ENCODE measurements around the gene PHACTR1. TPM values are rescaled to one million over a fixed set of nuclear protein-coding genes. Genes with fewer than 3 reads are reported as not detected.

The PHACTR1 gene
- 10 to 100 TPM; 18.1 to 30.7 TPM for total RNA-seq
- 10 to 100 TPM; 48.2 to 49.0 TPM for polyA plus RNA-seq (ENCODE audit: insufficient read length in 2 of 2)
- long read RNA-seq, donor 1, partial matches to known transcripts: 0 of 1 reads
- long read RNA-seq, donor 1, other reads (novel, unspliced or antisense): 0 of 1 reads
- long read RNA-seq, donor 2: 0 reads
- long read RNA-seq, donor 3, partial matches to known transcripts: 5 of 5 reads
- long read RNA-seq, donor 3, other reads (novel, unspliced or antisense): 0 of 5 reads
- long read RNA-seq, donor 4, partial matches to known transcripts: 58 of 78 reads
- long read RNA-seq, donor 4, other reads (novel, unspliced or antisense): 20 of 78 reads

DNA sequence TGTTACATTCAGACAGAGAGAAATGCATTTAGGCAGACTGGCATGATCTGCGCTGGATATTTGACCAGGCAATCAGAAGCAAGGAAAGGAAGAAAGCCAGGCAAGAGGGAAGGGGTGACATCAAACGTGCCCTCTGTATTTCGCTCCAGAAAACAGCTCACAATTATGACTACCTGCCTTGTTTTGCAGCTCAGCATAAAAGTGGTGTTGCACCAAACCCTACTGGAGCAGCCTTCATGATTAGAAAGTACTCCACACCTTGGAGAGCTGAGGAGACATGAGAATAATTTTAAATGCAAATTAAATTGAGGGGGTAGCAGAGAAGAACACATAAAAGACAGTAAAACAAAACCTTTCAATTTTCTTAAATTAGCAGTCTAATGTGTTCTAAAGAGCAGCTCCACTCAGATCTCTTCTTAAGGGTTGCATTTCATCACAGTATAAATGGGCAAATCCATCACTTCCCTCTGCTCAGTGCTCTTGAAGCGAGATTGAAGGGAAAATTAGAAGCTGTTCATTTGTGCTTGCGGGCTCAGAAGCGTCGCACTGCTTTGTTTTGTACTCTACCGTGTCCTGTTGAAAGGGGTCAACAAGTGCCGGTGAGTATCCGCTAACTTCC lies at the start of gene PHACTR1:
Gene PHACTR1 (plus strand): TSS at position 470 of the 619 bp plus-strand sequence.
- Histone ChIP-seq H3K27me3 (ENCODE audit: control insufficient read depth, insufficient read depth, low read length) (peaks cover 2% of the 10 kb centered on the region), H3K9me3 (ENCODE audit: control insufficient read depth, insufficient read depth, low read length) (no peaks in the 10 kb centered on the region), H3K36me3 (ENCODE audit: control insufficient read depth, insufficient read depth, low read length) (no peaks in the 10 kb centered on the region), H3K4me1 (ENCODE audit: control insufficient read depth, insufficient read depth, low read length) (no peaks in the 10 kb centered on the region), H3K4me3 (ENCODE audit: low read depth, low read length) (no peak within 1 kb of the TSS), H3K27ac (ENCODE audit: low read depth, low read length) (no peak within 1 kb of the TSS)
- WGBS (ENCODE audit: insufficient coverage): 50% methylated on average over 2 of the region's 10 CpGs
- peak in 2 of 6 donors; percentile 44 to 81 for DNase-seq (ENCODE audit: low read depth in 4 of 6, low spot score in 6 of 6)

DNA sequence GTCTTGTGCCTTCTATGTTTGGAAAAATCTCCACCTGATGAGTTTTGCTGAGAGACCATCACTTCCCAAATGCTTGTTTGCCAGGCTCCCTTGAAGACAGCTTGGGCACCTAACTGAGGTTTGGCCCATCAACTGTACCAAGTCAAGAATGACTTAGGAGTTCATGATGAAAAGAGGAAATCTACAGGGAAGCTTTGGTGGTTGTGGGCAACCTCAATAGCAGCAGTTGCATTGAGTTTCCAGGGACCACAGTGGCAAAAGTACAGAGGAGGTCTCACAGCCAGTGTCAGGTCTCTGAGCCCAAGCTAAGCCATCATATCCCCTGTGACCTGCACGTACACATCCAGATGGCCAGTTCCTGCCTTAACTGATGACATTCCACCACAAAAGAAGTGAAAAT lies 49.7 kb upstream of the PHACTR1 start:
- H3K4me1 ChIP-seq (ENCODE audit: control insufficient read depth, insufficient read depth, low read length): no peaks in the 10 kb centered on the region
- DNase-seq (ENCODE audit: low read depth in 4 of 6, low spot score in 6 of 6): no peak
- H3K27me3 ChIP-seq (ENCODE audit: control insufficient read depth, insufficient read depth, low read length): no peaks in the 10 kb centered on the region
- no peaks in the 10 kb centered on the region for H3K36me3 ChIP-seq (ENCODE audit: control insufficient read depth, insufficient read depth, low read length)
- H3K4me3 ChIP-seq (ENCODE audit: low read depth, low read length): no peak overlapping the region
- H3K9me3 ChIP-seq (ENCODE audit: control insufficient read depth, insufficient read depth, low read length): no peaks in the 10 kb centered on the region
- no CpG with 5 or more reads among the region's 1 CpG for WGBS (ENCODE audit: insufficient coverage)
- no peak overlapping the region for H3K27ac ChIP-seq (ENCODE audit: low read depth, low read length)

DNA sequence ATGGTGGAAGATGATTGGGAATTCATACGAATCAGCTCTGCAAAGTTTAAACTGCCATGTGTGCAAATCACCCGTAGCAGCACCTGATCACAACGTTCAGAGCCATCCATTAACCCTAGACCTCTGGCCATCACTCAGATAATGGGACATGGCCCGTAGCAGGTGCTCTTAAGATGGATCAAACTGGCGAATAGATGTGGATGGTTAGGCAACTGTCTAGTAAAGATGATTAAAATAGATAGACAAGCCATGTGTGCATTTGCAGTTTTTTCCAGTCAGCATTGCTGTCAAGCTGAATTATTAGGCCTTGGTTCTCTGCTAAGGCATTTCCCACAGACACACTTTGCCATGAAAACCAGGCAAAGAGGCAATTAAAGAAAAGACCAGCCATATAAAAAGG lies 40.6 kb upstream of the PHACTR1 start:
- H3K36me3 ChIP-seq (ENCODE audit: control insufficient read depth, insufficient read depth, low read length): no peaks in the 10 kb centered on the region
- no peaks in the 10 kb centered on the region for H3K9me3 ChIP-seq (ENCODE audit: control insufficient read depth, insufficient read depth, low read length)
- no peak overlapping the region for H3K4me3 ChIP-seq (ENCODE audit: low read depth, low read length)
- no peak overlapping the region for H3K27ac ChIP-seq (ENCODE audit: low read depth, low read length)
- WGBS (ENCODE audit: insufficient coverage): 90% methylated on average over 2 of the region's 5 CpGs
- no peak for DNase-seq (ENCODE audit: low read depth in 4 of 6, low spot score in 6 of 6)
- H3K4me1 ChIP-seq (ENCODE audit: control insufficient read depth, insufficient read depth, low read length): no peaks in the 10 kb centered on the region
- H3K27me3 ChIP-seq (ENCODE audit: control insufficient read depth, insufficient read depth, low read length): no peaks in the 10 kb centered on the region

DNA sequence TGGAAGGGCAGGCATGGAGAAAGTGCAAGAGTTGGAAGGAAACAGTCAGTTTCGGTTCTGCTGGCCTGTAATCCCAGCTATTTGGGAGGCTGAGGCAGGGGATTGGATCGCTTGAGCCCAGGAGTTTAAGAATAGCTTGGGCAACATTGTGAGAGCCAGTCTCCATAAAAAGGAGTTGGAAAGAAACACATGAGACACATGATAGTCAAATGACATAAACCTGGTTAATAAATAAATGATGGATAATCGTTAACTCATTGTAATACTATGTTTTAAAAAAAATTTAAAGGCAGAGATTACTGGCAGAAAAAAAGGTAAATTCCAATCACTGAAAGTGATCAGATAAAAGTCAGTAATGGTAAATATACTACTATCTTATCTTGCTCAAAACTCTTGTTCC lies 37.2 kb upstream of the PHACTR1 start:
- Histone ChIP-seq H3K4me1 (ENCODE audit: control insufficient read depth, insufficient read depth, low read length) (no peaks in the 10 kb centered on the region), H3K36me3 (ENCODE audit: control insufficient read depth, insufficient read depth, low read length) (no peaks in the 10 kb centered on the region), H3K9me3 (ENCODE audit: control insufficient read depth, insufficient read depth, low read length) (no peaks in the 10 kb centered on the region), H3K27ac (ENCODE audit: low read depth, low read length) (no peak overlapping the region), H3K4me3 (ENCODE audit: low read depth, low read length) (no peak overlapping the region), H3K27me3 (ENCODE audit: control insufficient read depth, insufficient read depth, low read length) (no peaks in the 10 kb centered on the region)
- 95% methylated on average over 2 of the region's 3 CpGs for WGBS (ENCODE audit: insufficient coverage)
- DNase-seq (ENCODE audit: low read depth in 4 of 6, low spot score in 6 of 6): no peak

DNA sequence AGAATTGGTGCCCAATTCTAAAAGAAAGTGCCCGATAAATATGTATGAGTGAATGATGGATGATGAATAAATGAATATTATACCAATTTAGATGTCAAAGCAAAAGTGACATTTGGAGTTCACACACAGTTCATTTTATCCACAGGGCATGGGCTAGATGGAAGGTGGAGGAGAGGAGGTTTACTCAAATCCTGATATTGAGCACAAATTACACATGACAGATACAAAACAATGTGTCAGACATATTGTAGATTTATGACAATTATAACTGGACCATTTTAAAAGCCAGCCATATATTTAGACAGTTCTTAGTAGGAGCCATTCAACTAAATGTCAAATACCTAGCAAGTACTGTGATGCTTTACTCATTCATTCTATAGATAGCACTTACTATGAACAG lies 23.4 kb upstream of the PHACTR1 start:
- DNase-seq (ENCODE audit: low read depth in 4 of 6, low spot score in 6 of 6): no peak
- H3K4me3 ChIP-seq (ENCODE audit: low read depth, low read length): no peak overlapping the region
- H3K4me1 ChIP-seq (ENCODE audit: control insufficient read depth, insufficient read depth, low read length): no peaks in the 10 kb centered on the region
- H3K27ac ChIP-seq (ENCODE audit: low read depth, low read length): no peak overlapping the region
- no peaks in the 10 kb centered on the region for H3K9me3 ChIP-seq (ENCODE audit: control insufficient read depth, insufficient read depth, low read length)
- WGBS (ENCODE audit: insufficient coverage): no CpG with 5 or more reads among the region's 1 CpG
- H3K36me3 ChIP-seq (ENCODE audit: control insufficient read depth, insufficient read depth, low read length): no peaks in the 10 kb centered on the region
- H3K27me3 ChIP-seq (ENCODE audit: control insufficient read depth, insufficient read depth, low read length): no peaks in the 10 kb centered on the region

DNA sequence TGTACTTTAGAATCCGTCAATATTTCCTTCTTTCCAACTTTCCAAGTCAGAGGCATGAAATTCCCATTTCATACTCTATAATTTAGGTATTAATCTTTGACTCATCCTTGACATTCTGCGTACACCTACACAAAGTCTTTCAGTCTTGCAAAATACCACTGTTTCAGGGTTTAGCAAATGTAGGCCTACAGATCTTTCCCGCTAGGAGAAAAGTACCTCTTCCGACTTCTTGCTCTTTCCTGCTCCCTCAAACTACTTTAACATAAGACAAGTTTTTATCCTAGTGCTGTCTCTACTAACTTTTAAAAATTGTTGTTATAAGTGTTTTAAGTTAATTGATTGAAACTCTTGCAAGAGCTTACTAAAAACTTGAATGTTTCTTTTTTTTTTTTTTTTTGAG lies 18.3 kb upstream of the PHACTR1 start:
- DNase-seq (ENCODE audit: low read depth in 4 of 6, low spot score in 6 of 6): no peak
- Histone ChIP-seq H3K9me3 (ENCODE audit: control insufficient read depth, insufficient read depth, low read length) (no peaks in the 10 kb centered on the region), H3K27me3 (ENCODE audit: control insufficient read depth, insufficient read depth, low read length) (no peaks in the 10 kb centered on the region), H3K27ac (ENCODE audit: low read depth, low read length) (no peak overlapping the region), H3K36me3 (ENCODE audit: control insufficient read depth, insufficient read depth, low read length) (no peaks in the 10 kb centered on the region), H3K4me1 (ENCODE audit: control insufficient read depth, insufficient read depth, low read length) (no peaks in the 10 kb centered on the region), H3K4me3 (ENCODE audit: low read depth, low read length) (no peak overlapping the region)
- 83% methylated on average over 1 of the region's 4 CpGs for WGBS (ENCODE audit: insufficient coverage)

DNA sequence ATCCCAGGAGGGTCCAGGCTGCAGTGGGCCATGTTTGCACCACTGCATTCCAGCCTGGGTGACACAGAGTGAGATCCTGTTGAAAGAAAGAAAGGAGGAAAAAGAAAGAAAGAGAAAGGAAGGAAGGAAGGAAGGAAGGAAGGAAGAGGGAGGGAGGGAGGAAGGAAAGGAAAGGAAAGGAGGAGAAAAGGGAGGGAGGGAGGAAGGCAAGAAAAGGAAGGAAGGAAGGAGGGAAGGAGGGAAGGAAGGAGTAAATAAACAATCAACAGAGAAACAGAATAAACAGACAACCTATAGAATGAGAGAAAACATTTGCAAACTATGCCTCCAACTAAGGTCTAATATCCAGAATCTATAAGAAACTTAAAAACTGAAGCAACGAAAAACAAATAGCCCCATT lies 11.6 kb upstream of the PHACTR1 start:
- DNase-seq (ENCODE audit: low read depth in 4 of 6, low spot score in 6 of 6): no peak

DNA sequence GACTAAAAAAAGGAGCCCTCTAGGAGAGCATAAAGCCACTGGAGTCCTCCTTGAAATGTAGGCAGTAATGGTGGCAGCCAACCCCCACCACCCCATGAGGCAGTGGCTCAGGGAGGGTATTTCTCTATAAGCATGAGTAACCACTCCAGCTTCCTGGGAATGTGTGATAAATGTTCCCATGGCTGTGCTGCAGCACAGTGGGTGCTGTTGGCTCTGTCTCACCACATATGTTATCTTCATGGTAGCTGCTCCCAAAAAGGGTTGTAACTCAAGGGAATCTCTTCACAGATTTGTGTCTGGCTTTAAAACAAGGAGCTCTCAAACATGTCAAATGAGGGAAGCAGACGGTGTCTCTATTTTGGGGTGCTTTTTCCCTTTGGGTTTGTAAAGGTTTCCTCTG lies 7.5 kb upstream of the PHACTR1 start:
- H3K27me3 ChIP-seq (ENCODE audit: control insufficient read depth, insufficient read depth, low read length): no peaks in the 10 kb centered on the region

More for the DNA sequence above, 11.6 kb upstream of the PHACTR1 start:
- no peaks in the 10 kb centered on the region for H3K27me3 ChIP-seq (ENCODE audit: control insufficient read depth, insufficient read depth, low read length)
- H3K27ac ChIP-seq (ENCODE audit: low read depth, low read length): no peak overlapping the region
- H3K4me1 ChIP-seq (ENCODE audit: control insufficient read depth, insufficient read depth, low read length): no peaks in the 10 kb centered on the region
- no peaks in the 10 kb centered on the region for H3K9me3 ChIP-seq (ENCODE audit: control insufficient read depth, insufficient read depth, low read length)
- no CpG with 5 or more reads among the region's 1 CpG for WGBS (ENCODE audit: insufficient coverage)
- H3K4me3 ChIP-seq (ENCODE audit: low read depth, low read length): no peak overlapping the region
- no peaks in the 10 kb centered on the region for H3K36me3 ChIP-seq (ENCODE audit: control insufficient read depth, insufficient read depth, low read length)

DNA sequence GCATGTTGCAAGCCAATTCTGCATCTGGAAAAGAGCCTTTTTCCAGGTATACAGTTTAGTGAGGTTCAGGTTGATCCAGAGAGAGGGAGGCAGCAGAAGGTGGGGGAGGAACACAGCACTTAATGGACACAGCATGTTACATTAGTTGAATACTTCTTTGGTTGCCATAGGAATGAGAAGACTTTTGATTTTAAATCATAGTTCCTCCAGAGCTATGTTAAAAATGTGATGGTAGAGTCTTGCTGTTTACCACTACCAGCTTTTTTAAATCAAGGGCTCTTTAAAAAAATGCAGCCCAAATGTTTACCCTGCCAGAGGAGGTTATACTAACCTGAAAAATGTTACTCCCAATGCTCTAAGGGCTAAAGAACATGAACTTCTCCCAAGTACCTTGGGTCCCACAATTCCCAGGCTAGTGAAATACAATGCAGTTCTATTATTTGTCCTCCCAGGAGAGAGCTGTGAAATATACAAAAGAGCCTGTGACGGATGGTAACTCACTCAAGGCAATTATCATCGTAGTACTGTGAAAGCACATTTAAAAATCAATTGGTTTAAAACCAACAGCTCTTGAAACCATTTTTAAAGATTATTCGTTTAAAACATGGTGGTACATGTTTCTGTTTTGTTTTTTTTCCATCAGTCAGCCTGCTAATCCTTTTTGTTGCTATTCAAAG lies 6.9 kb upstream of the PHACTR1 start:
- Histone ChIP-seq H3K27ac (ENCODE audit: low read depth, low read length) (no peak overlapping the region), H3K4me3 (ENCODE audit: low read depth, low read length) (no peak overlapping the region), H3K27me3 (ENCODE audit: control insufficient read depth, insufficient read depth, low read length) (no peaks in the 10 kb centered on the region), H3K9me3 (ENCODE audit: control insufficient read depth, insufficient read depth, low read length) (no peaks in the 10 kb centered on the region), H3K4me1 (ENCODE audit: control insufficient read depth, insufficient read depth, low read length) (no peaks in the 10 kb centered on the region), H3K36me3 (ENCODE audit: control insufficient read depth, insufficient read depth, low read length) (no peaks in the 10 kb centered on the region)
- no peak for DNase-seq (ENCODE audit: low read depth in 4 of 6, low spot score in 6 of 6)
- no CpG with 5 or more reads among the region's 3 CpGs for WGBS (ENCODE audit: insufficient coverage)

More for the DNA sequence above, 7.5 kb upstream of the PHACTR1 start:
- WGBS (ENCODE audit: insufficient coverage): no CpG with 5 or more reads among the region's 1 CpG
- peak in 2 of 6 donors; percentile 79 to 90 for DNase-seq (ENCODE audit: low read depth in 4 of 6, low spot score in 6 of 6)
- no peaks in the 10 kb centered on the region for H3K9me3 ChIP-seq (ENCODE audit: control insufficient read depth, insufficient read depth, low read length)
- H3K4me1 ChIP-seq (ENCODE audit: control insufficient read depth, insufficient read depth, low read length): no peaks in the 10 kb centered on the region
- H3K36me3 ChIP-seq (ENCODE audit: control insufficient read depth, insufficient read depth, low read length): no peaks in the 10 kb centered on the region
- H3K4me3 ChIP-seq (ENCODE audit: low read depth, low read length): no peak overlapping the region
- no peak overlapping the region for H3K27ac ChIP-seq (ENCODE audit: low read depth, low read length)

Data from spinal cord (tissue), 10 donors.